ENCODE data around the gene MACROD1.

The MACROD1 gene

GRCh38 chr11:64083398-64084080, 82.4 kb downstream of the MACROD1 start:
- H3K4me3 ChIP-seq (ENCODE audit: low read length), result no peak overlapping the region
- no peak for DNase-seq (ENCODE audit: low read depth)
- H3K9me3 ChIP-seq (ENCODE audit: control insufficient read depth, low read length), result no peaks in the 10 kb centered on the region
- peaks cover 6% of the 10 kb centered on the region for H3K4me1 ChIP-seq (ENCODE audit: control insufficient read depth, insufficient read depth, low read length)
- H3K36me3 ChIP-seq (ENCODE audit: control insufficient read depth, insufficient read depth, low read length, severe bottlenecking), result no peaks in the 10 kb centered on the region
- no peaks in the 10 kb centered on the region for H3K27me3 ChIP-seq (replicated peaks; ENCODE audit: control insufficient read depth, insufficient read depth, low read length)
- no peak overlapping the region for H3K9ac ChIP-seq (ENCODE audit: low read length)

GRCh38 chr11:64081745-64082442, 84.0 kb downstream of the MACROD1 start:
- H3K4me3 ChIP-seq (ENCODE audit: low read length), result no peak overlapping the region
- no peaks in the 10 kb centered on the region for H3K9me3 ChIP-seq (ENCODE audit: control insufficient read depth, low read length)
- DNase-seq (ENCODE audit: low read depth), result no peak
- peaks cover 8% of the 10 kb centered on the region for H3K27me3 ChIP-seq (replicated peaks; ENCODE audit: control insufficient read depth, insufficient read depth, low read length)
- H3K4me1 ChIP-seq (ENCODE audit: control insufficient read depth, insufficient read depth, low read length), result peaks cover 6% of the 10 kb centered on the region
- H3K36me3 ChIP-seq (ENCODE audit: control insufficient read depth, insufficient read depth, low read length, severe bottlenecking), result no peaks in the 10 kb centered on the region
- H3K9ac ChIP-seq (ENCODE audit: low read length), result no peak overlapping the region

- Histone ChIP-seq H3K27me3 (replicated peaks; ENCODE audit: control insufficient read depth, insufficient read depth, low read length) (peaks cover 8% of the 10 kb centered on the region), H3K9ac (ENCODE audit: low read length) (no peak overlapping the region), H3K4me3 (ENCODE audit: low read length) (no peak overlapping the region), H3K36me3 (ENCODE audit: control insufficient read depth, insufficient read depth, low read length, severe bottlenecking) (no peaks in the 10 kb centered on the region), H3K4me1 (ENCODE audit: control insufficient read depth, insufficient read depth, low read length) (no peaks in the 10 kb centered on the region), H3K9me3 (ENCODE audit: control insufficient read depth, low read length) (no peaks in the 10 kb centered on the region)
- no peak for DNase-seq (ENCODE audit: low read depth)
Observed at GRCh38 chr11:64080390-64080789, 85.5 kb downstream of the MACROD1 start.

- no peak for DNase-seq (ENCODE audit: low read depth)
- Histone ChIP-seq H3K9me3 (ENCODE audit: control insufficient read depth, low read length) (no peaks in the 10 kb centered on the region), H3K4me3 (ENCODE audit: low read length) (no peak overlapping the region)
Observed at GRCh38 chr11:64078905-64079304, 87.0 kb downstream of the MACROD1 start.

GRCh38 chr11:64078284-64078683, 87.6 kb downstream of the MACROD1 start:
- DNase-seq (ENCODE audit: low read depth), result no peak
- Histone ChIP-seq H3K4me1 (ENCODE audit: control insufficient read depth, insufficient read depth, low read length) (no peaks in the 10 kb centered on the region), H3K4me3 (ENCODE audit: low read length) (no peak overlapping the region), H3K9ac (ENCODE audit: low read length) (no peak overlapping the region), H3K27me3 (replicated peaks; ENCODE audit: control insufficient read depth, insufficient read depth, low read length) (peaks cover 8% of the 10 kb centered on the region), H3K9me3 (ENCODE audit: control insufficient read depth, low read length) (no peaks in the 10 kb centered on the region), H3K36me3 (ENCODE audit: control insufficient read depth, insufficient read depth, low read length, severe bottlenecking) (no peaks in the 10 kb centered on the region)

More at GRCh38 chr11:64078905-64079304, 87.0 kb downstream of the MACROD1 start:
- Histone ChIP-seq H3K4me1 (ENCODE audit: control insufficient read depth, insufficient read depth, low read length) (no peaks in the 10 kb centered on the region), H3K27me3 (replicated peaks; ENCODE audit: control insufficient read depth, insufficient read depth, low read length) (peaks cover 8% of the 10 kb centered on the region), H3K36me3 (ENCODE audit: control insufficient read depth, insufficient read depth, low read length, severe bottlenecking) (no peaks in the 10 kb centered on the region), H3K9ac (ENCODE audit: low read length) (no peak overlapping the region)

GRCh38 chr11:64077607-64078006, 88.3 kb downstream of the MACROD1 start:
- Histone ChIP-seq H3K36me3 (ENCODE audit: control insufficient read depth, insufficient read depth, low read length, severe bottlenecking) (no peaks in the 10 kb centered on the region), H3K4me3 (ENCODE audit: low read length) (no peak overlapping the region), H3K9ac (ENCODE audit: low read length) (no peak overlapping the region), H3K9me3 (ENCODE audit: control insufficient read depth, low read length) (no peaks in the 10 kb centered on the region), H3K27me3 (replicated peaks; ENCODE audit: control insufficient read depth, insufficient read depth, low read length) (peaks cover 8% of the 10 kb centered on the region), H3K4me1 (ENCODE audit: control insufficient read depth, insufficient read depth, low read length) (no peaks in the 10 kb centered on the region)
- no peak for DNase-seq (ENCODE audit: low read depth)

GRCh38 chr11:64076758-64077157, 89.2 kb downstream of the MACROD1 start:
- Histone ChIP-seq H3K9ac (ENCODE audit: low read length) (no peak overlapping the region), H3K36me3 (ENCODE audit: control insufficient read depth, insufficient read depth, low read length, severe bottlenecking) (no peaks in the 10 kb centered on the region), H3K9me3 (ENCODE audit: control insufficient read depth, low read length) (no peaks in the 10 kb centered on the region), H3K27me3 (replicated peaks; ENCODE audit: control insufficient read depth, insufficient read depth, low read length) (peaks cover 8% of the 10 kb centered on the region), H3K4me3 (ENCODE audit: low read length) (no peak overlapping the region), H3K4me1 (ENCODE audit: control insufficient read depth, insufficient read depth, low read length) (no peaks in the 10 kb centered on the region)
- DNase-seq (ENCODE audit: low read depth), result no peak

- no peaks in the 10 kb centered on the region for H3K36me3 ChIP-seq (ENCODE audit: control insufficient read depth, insufficient read depth, low read length, severe bottlenecking)
- no peak overlapping the region for H3K9ac ChIP-seq (ENCODE audit: low read length)
- H3K4me1 ChIP-seq (ENCODE audit: control insufficient read depth, insufficient read depth, low read length), result no peaks in the 10 kb centered on the region
- H3K27me3 ChIP-seq (replicated peaks; ENCODE audit: control insufficient read depth, insufficient read depth, low read length), result peaks cover 11% of the 10 kb centered on the region
- no peak overlapping the region for H3K4me3 ChIP-seq (ENCODE audit: low read length)
- no peak for DNase-seq (ENCODE audit: low read depth)
- H3K9me3 ChIP-seq (ENCODE audit: control insufficient read depth, low read length), result no peaks in the 10 kb centered on the region
Observed at GRCh38 chr11:64074239-64074638, 91.7 kb downstream of the MACROD1 start.

GRCh38 chr11:64073542-64073941, 92.4 kb downstream of the MACROD1 start:
- Histone ChIP-seq H3K36me3 (ENCODE audit: control insufficient read depth, insufficient read depth, low read length, severe bottlenecking) (no peaks in the 10 kb centered on the region), H3K9ac (ENCODE audit: low read length) (no peak overlapping the region), H3K4me1 (ENCODE audit: control insufficient read depth, insufficient read depth, low read length) (no peaks in the 10 kb centered on the region), H3K27me3 (replicated peaks; ENCODE audit: control insufficient read depth, insufficient read depth, low read length) (peaks cover 13% of the 10 kb centered on the region), H3K4me3 (ENCODE audit: low read length) (no peak overlapping the region), H3K9me3 (ENCODE audit: control insufficient read depth, low read length) (no peaks in the 10 kb centered on the region)
- no peak for DNase-seq (ENCODE audit: low read depth)

- Histone ChIP-seq H3K27me3 (replicated peaks; ENCODE audit: control insufficient read depth, insufficient read depth, low read length) (peaks cover 7% of the 10 kb centered on the region), H3K9ac (ENCODE audit: low read length) (no peak overlapping the region), H3K36me3 (ENCODE audit: control insufficient read depth, insufficient read depth, low read length, severe bottlenecking) (no peaks in the 10 kb centered on the region), H3K4me3 (ENCODE audit: low read length) (no peak overlapping the region), H3K9me3 (ENCODE audit: control insufficient read depth, low read length) (no peaks in the 10 kb centered on the region), H3K4me1 (ENCODE audit: control insufficient read depth, insufficient read depth, low read length) (no peaks in the 10 kb centered on the region)
- no peak for DNase-seq (ENCODE audit: low read depth)
Observed at GRCh38 chr11:64072871-64073270, 93.0 kb downstream of the MACROD1 start.

GRCh38 chr11:64072403-64072802, 93.5 kb downstream of the MACROD1 start:
- peaks cover 6% of the 10 kb centered on the region for H3K27me3 ChIP-seq (replicated peaks; ENCODE audit: control insufficient read depth, insufficient read depth, low read length)
- no peaks in the 10 kb centered on the region for H3K9me3 ChIP-seq (ENCODE audit: control insufficient read depth, low read length)
- H3K36me3 ChIP-seq (ENCODE audit: control insufficient read depth, insufficient read depth, low read length, severe bottlenecking), result no peaks in the 10 kb centered on the region
- DNase-seq (ENCODE audit: low read depth), result no peak
- H3K4me3 ChIP-seq (ENCODE audit: low read length), result no peak overlapping the region
- H3K9ac ChIP-seq (ENCODE audit: low read length), result no peak overlapping the region
- H3K4me1 ChIP-seq (ENCODE audit: control insufficient read depth, insufficient read depth, low read length), result no peaks in the 10 kb centered on the region

All from adipocyte (in vitro differentiated cells).